ENCODE results near the gene ZNF655.

GRCh38 chr7:99553039-99553438, 5.4 kb upstream of the ZNF655 start:
- TF ChIP-seq CTCF (IDR thresholded peaks at IDR 0.05; ENCODE audit: low read depth, low read length, poor library complexity, severe bottlenecking), result no peak
- TF ChIP-seq EZH2phosphoT487 (IDR thresholded peaks at IDR 0.05; ENCODE audit: borderline replicate concordance, low read length), result no peak

Measured in DOHH2 (cell line).